ENCODE results near the gene CCDC127. TPM values are rescaled to one million over a fixed set of nuclear protein-coding genes. Genes with fewer than 3 reads are reported as not detected.

CCDC127 gene
- total and polyA plus RNA-seq, 2 of the 13 experiments (the other 11 are each of a cell fraction or from before 2014, with no cell fraction given), result 2.9 to 4.3 TPM

GRCh38 chr5:163338-163620, 54.7 kb downstream of the CCDC127 start:
- H3K9ac ChIP-seq (ENCODE audit: insufficient read depth, low read depth, low read length), result no peak overlapping the region
- no peak for DNase-seq (ENCODE audit: low spot score)

More at GRCh38 chr5:163338-163620, 54.7 kb downstream of the CCDC127 start:
- Histone ChIP-seq H3K79me2 (ENCODE audit: insufficient read depth, low read length) (no peaks in the 10 kb centered on the region), H3K9me3 (ENCODE audit: low read length) (no peaks in the 10 kb centered on the region), H2AFZ (ENCODE audit: low read length) (no peak overlapping the region), H4K20me1 (ENCODE audit: insufficient read depth, low read length) (no peaks in the 10 kb centered on the region), H3K4me1 (ENCODE audit: insufficient read depth, low read length) (no peaks in the 10 kb centered on the region), H3K27ac (ENCODE audit: extremely low read length, insufficient read depth, low read length) (no peak overlapping the region), H3K27me3 (ENCODE audit: control insufficient read depth in 1 of 2, insufficient read depth in 2 of 2, low read length in 2 of 2) (peaks cover 8 to 44% of the 10 kb centered on the region in 2 experiments), H3K4me2 (ENCODE audit: low read depth, low read length) (no peak overlapping the region), H3K4me3 (replicated peaks in 1 of 3; ENCODE audit: insufficient read depth in 1 of 3, low read depth in 2 of 3, low read length in 3 of 3) (no peak overlapping the region), H3K36me3 (replicated peaks in 1 of 2; ENCODE audit: control insufficient read depth in 1 of 2, insufficient read depth in 2 of 2, low read length in 2 of 2) (no peaks in the 10 kb centered on the region)
- 0% methylated on average over 1 of the region's 7 CpGs for WGBS (ENCODE audit: low lambda C conversion rate)
- BruUV-seq (replicated peaks), result no TSS peak
- CTCF ChIA-PET (ENCODE audit: low intra/inter-chr PET ratio, low total read pairs), result no interaction called here
- intact Hi-C loops (cut with micrococcal nuclease; ENCODE audit: unreplicated experiment) (no loop called here), in situ Hi-C loops (cut with HindIII; ENCODE audit: extremely low pct_ligation_motif_present, low pct_unique_long_range_greater_than_20kb) (no loop called here)
- FAIRE-seq (no peak), ATAC-seq (peak; percentile 15; the same call in 2 of the 3 replicates)
- POLR2A ChIA-PET, result no interaction called here
- TF ChIP-seq ZNF75D (CRISPR knock-in tag; IDR thresholded peaks at IDR 0.05; ENCODE audit: borderline replicate concordance) (no peak), RXRA (CRISPR knock-in tag; IDR thresholded peaks at IDR 0.05) (no peak), AGO2 (optimal IDR thresholded peaks at IDR 0.05; ENCODE audit: low read depth, low read length) (no peak), TRIM22 (IDR thresholded peaks at IDR 0.05) (no peak), ZFP90 (CRISPR knock-in tag; IDR thresholded peaks at IDR 0.05; ENCODE audit: borderline replicate concordance) (no peak), MATR3 (CRISPR knock-in tag; IDR thresholded peaks at IDR 0.05) (no peak), MBD4 (IDR thresholded peaks at IDR 0.05; ENCODE audit: borderline replicate concordance, low read length) (no peak), ZFP91 (CRISPR knock-in tag; IDR thresholded peaks at IDR 0.05; ENCODE audit: borderline replicate concordance) (no peak)

Measured in HepG2 (cell line).